Hepatocyte (in vitro differentiated cells): ENCODE results near the gene ZNF564. TPM values are rescaled to one million over a fixed set of nuclear protein-coding genes. Genes with fewer than 3 reads are reported as not detected.

Experiments
- DNase-seq: peaks from one replicate; pipeline ENCODE4 v3.0.0-alpha.2; 2016; ENCODE audit warnings: low spot score
- H2AFZ ChIP-seq: fragments of 200-600 bp; sonication (generic); 2 replicates; pipeline ENCODE4 v1.6.0; 2016; ENCODE audit warnings: antibody characterized with exemption, mild to moderate bottlenecking
- H3K27ac ChIP-seq: fragments of 200-600 bp; sonication (generic); 2 replicates; pipeline ENCODE4 v1.5.1; 2016; ENCODE audit warnings: mild to moderate bottlenecking
- H3K27me3 ChIP-seq: fragments of 200-600 bp; sonication (generic); 2 replicates; pipeline ENCODE4 v1.6.1; 2016
- H3K36me3 ChIP-seq: fragments of 200-600 bp; sonication (generic); replicated peaks from 2 replicates; pipeline ENCODE4 v1.5.1; 2016; ENCODE audit warnings: low read depth; ENCODE audit not compliant: insufficient read depth
- H3K4me1 ChIP-seq: fragments of 200-600 bp; sonication (generic); 2 replicates; pipeline ENCODE4 v1.5.1; 2016; ENCODE audit warnings: mild to moderate bottlenecking, moderate library complexity; ENCODE audit not compliant: insufficient read depth
- H3K4me2 ChIP-seq: fragments of 200-600 bp; sonication (generic); 2 replicates; pipeline ENCODE4 v1.6.0; 2016
- H3K4me3 ChIP-seq: fragments of 200-600 bp; sonication (generic); 2 replicates; pipeline ENCODE4 v1.5.1; 2016; ENCODE audit warnings: mild to moderate bottlenecking
- H3K79me2 ChIP-seq: fragments of 200-600 bp; sonication (generic); 2 replicates; pipeline ENCODE4 v1.6.0; 2017; ENCODE audit warnings: mild to moderate bottlenecking
- H3K9me2 ChIP-seq: fragments of 200-600 bp; sonication (generic); replicated peaks from 2 replicates; pipeline ENCODE4 v1.6.0; 2017; ENCODE audit warnings: mild to moderate bottlenecking; ENCODE audit not compliant: insufficient read depth
- H3K9me3 ChIP-seq: fragments of 200-600 bp; sonication (generic); 2 replicates; pipeline ENCODE4 v1.5.1; 2016; ENCODE audit warnings: low read depth, mild to moderate bottlenecking
- H4K20me1 ChIP-seq: fragments of 200-600 bp; sonication (generic); 2 replicates; pipeline ENCODE4 v1.6.0; 2016; ENCODE audit warnings: mild to moderate bottlenecking; ENCODE audit not compliant: insufficient read depth, poor library complexity, severe bottlenecking
- CTCF ChIP-seq: fragments of 200-600 bp; sonication (generic); IDR thresholded peaks from 2 replicates; pipeline ENCODE4 v1.5.1; 2016; ENCODE audit warnings: antibody characterized with exemption, mild to moderate bottlenecking; ENCODE audit not compliant: poor library complexity
- EZH2 ChIP-seq: fragments of 200-600 bp; sonication (generic); IDR thresholded peaks from 2 replicates; pipeline ENCODE4 v1.6.1; 2016; ENCODE audit warnings: antibody characterized with exemption, mild to moderate bottlenecking, borderline replicate concordance
- EZH2phosphoT487 ChIP-seq: fragments of 200-600 bp; sonication (generic); IDR thresholded peaks from one replicate; pipeline ENCODE4 v1.6.1; 2018; ENCODE audit warnings: antibody characterized with exemption, mild to moderate bottlenecking, low read depth, moderate library complexity; ENCODE audit not compliant: unreplicated experiment, severe bottlenecking
- WGBS: methylation state at CpG from one replicate; pipeline ENCODE4 v1.1.6; 2016; ENCODE audit warnings: low lambda C conversion rate; ENCODE audit errors: missing lambda C conversion rate; 5-methylcytosine and 5-hydroxymethylcytosine counted together
- polyA plus RNA-seq: library from polyadenylated mRNA; unstranded; fragments of >200 nt; fragmentation: Nextera tagmentation; extraction: Ambion mirVana; gene quantifications from 2 replicates; pipeline ENCODE4 v1.2.1, GENCODE V29; 2016
- total RNA-seq: library from RNA; depleted of rRNA; stranded (reverse); fragments of >200 nt; gene quantifications from 2 replicates; pipeline ENCODE4 v1.2.3, GENCODE V29; 2014

Gene ZNF564
- total and polyA plus RNA-seq, 2 experiments from 2014 or later: 5.0 to 10.7 TPM

GRCh38 chr19:12526542-12526941, 24.7 kb downstream of the ZNF564 start:
- peaks cover 17% of the 10 kb centered on the region for H3K79me2 ChIP-seq
- H2AFZ ChIP-seq: no peak overlapping the region
- WGBS: 95% methylated on average over 4 of the region's 4 CpGs
- no peaks in the 10 kb centered on the region for H3K27me3 ChIP-seq
- no peaks in the 10 kb centered on the region for H3K4me1 ChIP-seq
- TF ChIP-seq EZH2phosphoT487 (no peak), CTCF (no peak), EZH2 (no peak)
- H4K20me1 ChIP-seq: no peaks in the 10 kb centered on the region
- H3K36me3 ChIP-seq: peaks cover 59% of the 10 kb centered on the region
- peak overlapping the region; percentile 35 for H3K4me3 ChIP-seq
- H3K27ac ChIP-seq: no peak overlapping the region
- DNase-seq: no peak
- peaks cover 94% of the 10 kb centered on the region for H3K9me3 ChIP-seq
- no peaks in the 10 kb centered on the region for H3K9me2 ChIP-seq
- no peak overlapping the region for H3K4me2 ChIP-seq

DNA sequence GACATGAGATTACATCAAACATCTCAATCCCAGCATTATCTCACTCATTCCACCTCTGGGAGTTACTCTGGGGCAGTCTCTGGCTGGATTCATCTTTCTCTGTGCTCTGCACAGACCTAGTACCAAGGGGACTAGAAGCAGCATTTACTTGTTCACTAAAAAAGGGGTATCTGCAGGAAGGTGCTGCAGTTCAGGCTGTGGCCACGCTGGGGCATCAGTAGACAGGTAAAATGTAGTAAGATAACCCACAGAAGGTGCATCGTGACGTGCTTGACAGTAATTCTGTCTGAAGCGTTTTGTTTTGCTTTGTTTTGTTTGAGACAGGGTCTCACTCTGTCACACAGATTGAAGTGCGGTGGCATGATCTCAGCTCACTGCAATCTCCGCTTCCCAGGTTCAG, 29.3 kb downstream of the ZNF564 start:
- H3K27ac ChIP-seq: no peak overlapping the region
- H3K36me3 ChIP-seq: peaks cover 32% of the 10 kb centered on the region
- H3K27me3 ChIP-seq: no peaks in the 10 kb centered on the region
- peaks cover 78% of the 10 kb centered on the region for H3K9me3 ChIP-seq
- no peak overlapping the region for H2AFZ ChIP-seq
- 83% methylated on average over 6 of the region's 6 CpGs for WGBS
- H3K4me3 ChIP-seq: no peak overlapping the region
- no peaks in the 10 kb centered on the region for H3K4me1 ChIP-seq
- no peak overlapping the region for H3K4me2 ChIP-seq
- no peaks in the 10 kb centered on the region for H4K20me1 ChIP-seq
- DNase-seq: no peak
- H3K9me2 ChIP-seq: no peaks in the 10 kb centered on the region
- H3K79me2 ChIP-seq: no peaks in the 10 kb centered on the region
- TF ChIP-seq EZH2 (no peak), CTCF (no peak), EZH2phosphoT487 (no peak)

DNA sequence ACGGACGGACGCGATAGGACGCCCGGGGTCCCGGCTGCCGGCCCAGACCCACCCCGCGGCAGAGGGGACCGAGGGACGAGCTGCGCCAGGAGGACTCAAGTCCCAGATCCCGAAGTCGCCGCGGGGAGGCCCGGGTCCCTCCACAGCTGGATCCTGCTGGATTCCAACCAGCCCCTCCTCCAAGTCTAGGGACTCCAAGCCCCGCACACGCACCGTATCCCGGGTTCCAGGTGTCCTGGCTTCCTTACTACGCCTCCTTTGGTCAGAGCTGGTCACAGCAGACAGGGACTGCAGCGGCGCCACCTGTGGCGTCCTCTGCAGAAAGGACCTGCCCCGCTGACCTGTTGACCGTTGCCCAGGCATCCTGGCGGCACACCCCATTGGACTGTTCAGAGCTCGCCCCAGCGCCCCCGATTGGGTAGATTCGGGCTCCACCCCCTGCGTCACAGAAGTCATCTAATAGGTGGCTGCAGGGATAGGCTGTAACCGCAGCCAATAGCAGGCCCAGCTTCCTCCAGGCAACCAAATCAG, 37.7 kb downstream of the ZNF564 start:
- Histone ChIP-seq H3K27me3 (no peaks in the 10 kb centered on the region), H3K4me3 (no peak overlapping the region), H3K4me1 (no peaks in the 10 kb centered on the region), H4K20me1 (no peaks in the 10 kb centered on the region), H3K79me2 (no peaks in the 10 kb centered on the region), H3K9me2 (no peaks in the 10 kb centered on the region), H3K4me2 (no peak overlapping the region), H2AFZ (no peak overlapping the region), H3K36me3 (no peaks in the 10 kb centered on the region), H3K9me3 (peaks cover 9% of the 10 kb centered on the region), H3K27ac (no peak overlapping the region)
- 98% methylated on average over 29 of the region's 35 CpGs for WGBS
- no peak for DNase-seq
- TF ChIP-seq CTCF: no peak
- TF ChIP-seq EZH2phosphoT487: no peak
- TF ChIP-seq EZH2: no peak

DNA sequence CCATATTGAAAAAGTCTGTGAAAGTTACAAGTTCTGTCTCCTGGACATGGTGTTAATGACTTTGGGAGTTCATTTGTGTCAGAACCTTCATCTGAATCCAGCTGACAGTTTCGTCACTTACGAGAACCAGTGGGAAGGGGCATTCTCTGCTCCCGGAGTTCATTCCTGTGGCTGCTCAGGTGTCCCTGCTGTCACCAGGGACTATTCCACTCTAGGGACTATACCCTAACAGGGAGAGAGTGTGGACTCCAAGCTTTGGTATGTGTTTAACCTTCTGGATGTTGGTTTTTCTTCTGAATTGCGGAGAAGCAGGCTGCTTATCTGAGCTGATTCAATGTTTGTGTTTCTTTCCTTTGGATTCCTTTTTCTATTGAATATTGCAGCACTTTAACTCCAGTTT, 54.2 kb downstream of the ZNF564 start:
- no peaks in the 10 kb centered on the region for H3K79me2 ChIP-seq
- no peaks in the 10 kb centered on the region for H3K36me3 ChIP-seq
- H3K4me2 ChIP-seq: peak overlapping the region; percentile 34
- DNase-seq: no peak
- TF ChIP-seq EZH2 (no peak), EZH2phosphoT487 (no peak), CTCF (no peak)
- no peaks in the 10 kb centered on the region for H4K20me1 ChIP-seq
- WGBS: 62% methylated on average over 4 of the region's 4 CpGs
- H3K4me1 ChIP-seq: no peaks in the 10 kb centered on the region
- no peak overlapping the region for H3K27ac ChIP-seq
- H2AFZ ChIP-seq: no peak overlapping the region
- no peak overlapping the region for H3K4me3 ChIP-seq
- no peaks in the 10 kb centered on the region for H3K27me3 ChIP-seq
- H3K9me3 ChIP-seq: no peaks in the 10 kb centered on the region
- no peaks in the 10 kb centered on the region for H3K9me2 ChIP-seq
